AG10803 (cell line): ENCODE data around the gene IL1RAP.

Experiments used
- DNase-seq: peaks from one replicate; pipeline ENCODE4 v3.0.0; 2010; ENCODE audit warnings: low read depth
- H3K4me3 ChIP-seq: 2 replicates; pipeline ENCODE4 v1.5.1; 2011; ENCODE audit warnings: mild to moderate bottlenecking, low read length, control low read depth
- CTCF ChIP-seq: conservative IDR thresholded peaks from 2 replicates; pipeline ENCODE4 v1.5.1; 2011; ENCODE audit warnings: mild to moderate bottlenecking, low read length, control low read depth, inconsistent platforms

IL1RAP gene

DNA sequence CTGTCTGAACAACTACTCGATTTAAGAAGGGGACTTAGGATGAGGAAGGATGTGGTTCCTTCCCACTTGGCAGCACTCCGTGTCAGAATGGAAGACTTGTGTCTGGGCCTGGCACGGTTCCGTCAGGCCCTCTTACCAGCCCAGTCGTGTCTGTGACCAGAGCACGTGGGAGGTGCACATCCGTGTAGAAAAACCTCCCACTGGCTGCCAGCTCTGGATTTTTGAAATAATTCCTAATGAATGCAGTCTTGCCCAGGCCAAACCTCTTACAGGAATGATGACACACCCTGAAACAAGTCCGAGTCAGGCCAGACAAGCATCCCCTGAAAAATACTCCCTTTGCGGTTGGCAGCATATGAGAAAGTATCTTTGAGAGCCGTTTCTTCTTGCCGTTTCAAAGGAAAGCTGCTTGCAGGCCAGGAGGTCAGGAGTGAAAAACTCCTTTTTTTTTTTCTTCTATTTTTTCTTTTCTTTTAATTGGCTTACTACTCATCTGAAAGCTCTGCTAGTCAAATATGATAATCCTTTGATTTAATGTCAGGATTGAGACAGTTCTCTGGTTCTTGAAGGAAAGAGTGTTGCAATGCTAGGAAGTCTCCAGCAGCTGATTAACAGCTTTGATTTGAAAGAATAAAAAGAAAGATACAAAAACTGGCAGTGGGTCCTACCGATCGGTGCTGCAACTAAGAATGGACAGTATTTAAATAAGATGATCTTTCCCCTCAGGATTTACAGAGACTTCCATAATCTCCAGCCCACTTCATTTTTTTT is 19.8 kb downstream of the IL1RAP start:
- DNase-seq: peak; percentile 100
- TF ChIP-seq CTCF: no peak
- peak overlapping the region; percentile 34 for H3K4me3 ChIP-seq

GRCh38 chr3:190534386-190534785 is 20.5 kb downstream of the IL1RAP start:
- TF ChIP-seq CTCF: no peak
- H3K4me3 ChIP-seq: peak overlapping the region; percentile 34
- peak; percentile 33 for DNase-seq

DNA sequence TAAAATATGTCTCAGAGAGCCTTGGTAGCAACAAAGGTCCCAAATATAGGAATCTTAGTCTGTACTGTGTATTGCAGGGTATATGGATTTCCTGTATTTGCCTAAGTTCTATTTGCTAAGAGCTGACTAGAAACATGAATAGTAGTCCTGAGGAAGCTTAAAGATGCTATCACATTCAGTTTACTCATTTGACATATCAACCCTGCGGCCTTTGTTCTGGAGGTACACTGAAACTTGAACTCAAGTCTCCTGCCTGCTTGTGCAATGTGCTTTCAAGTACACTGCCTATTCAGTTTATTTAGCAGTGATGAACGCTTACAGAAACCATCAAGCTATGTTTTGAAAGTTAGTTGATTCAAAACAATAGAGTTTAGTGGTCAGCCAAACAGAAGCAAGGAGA is 21.1 kb downstream of the IL1RAP start:
- TF ChIP-seq CTCF: no peak
- H3K4me3 ChIP-seq: no peak overlapping the region
- no peak for DNase-seq

GRCh38 chr3:190537146-190537545 is 23.3 kb downstream of the IL1RAP start:
- DNase-seq: peak; percentile 16
- H3K4me3 ChIP-seq: no peak overlapping the region
- no peak for TF ChIP-seq CTCF

- no peak overlapping the region for H3K4me3 ChIP-seq
- TF ChIP-seq CTCF: no peak
- DNase-seq: no peak
Observed at GRCh38 chr3:190538288-190538687, 24.4 kb downstream of the IL1RAP start.

GRCh38 chr3:190539526-190539925 is 25.6 kb downstream of the IL1RAP start:
- DNase-seq: no peak
- TF ChIP-seq CTCF: no peak
- no peak overlapping the region for H3K4me3 ChIP-seq

DNA sequence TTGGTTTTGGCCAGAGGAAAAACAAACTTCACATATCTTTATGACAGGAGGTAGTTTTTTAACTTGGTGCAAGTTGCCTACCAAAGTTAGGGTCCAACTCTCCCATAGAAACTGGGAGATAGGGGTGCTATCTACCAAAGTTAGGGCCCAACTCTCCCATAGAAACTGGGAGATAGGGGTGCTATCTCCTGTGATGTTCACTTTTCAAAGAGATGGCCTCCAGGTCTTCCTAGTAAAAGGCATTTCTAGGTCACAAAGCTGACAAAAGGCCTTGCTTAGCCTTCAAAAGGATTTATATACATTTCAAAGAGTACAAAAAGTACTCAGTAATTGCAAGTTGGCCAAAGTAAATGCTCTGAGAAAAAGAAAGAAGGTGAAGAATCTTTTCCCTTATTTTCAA is 27.1 kb downstream of the IL1RAP start:
- no peak for TF ChIP-seq CTCF
- no peak overlapping the region for H3K4me3 ChIP-seq
- DNase-seq: no peak
